ENCODE data around the gene TSC22D1. TPM values are rescaled to one million over a fixed set of nuclear protein-coding genes. Genes with fewer than 3 reads are reported as not detected.

The TSC22D1 gene
- total RNA-seq, 1 donor from 2014 or later, result 97.7 TPM

DNA sequence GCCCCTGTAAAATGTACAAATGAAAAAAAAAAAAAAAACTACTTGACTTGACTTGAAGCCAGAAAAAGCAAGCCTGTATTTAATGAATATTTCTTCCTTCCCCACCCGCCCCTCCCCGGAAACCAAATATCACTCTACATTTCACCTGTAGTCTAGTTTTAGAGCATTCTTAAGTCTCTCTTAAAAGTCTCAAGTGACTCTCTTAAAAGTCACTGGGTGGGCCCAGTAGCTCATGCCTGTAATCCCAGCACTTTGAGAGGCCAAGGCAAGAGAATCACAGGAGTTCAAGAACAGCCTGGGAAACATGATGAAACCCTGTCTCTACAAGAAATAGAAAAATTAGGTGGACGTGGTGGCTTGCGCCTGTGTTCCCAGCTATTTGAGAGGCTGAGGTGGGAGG lies 72.0 kb downstream of the TSC22D1 start:
- Histone ChIP-seq H3K4me1 (no peaks in the 10 kb centered on the region), H3K27ac (no peak overlapping the region), H3K4me3 (no peak overlapping the region), H3K9me3 (no peaks in the 10 kb centered on the region), H3K36me3 (no peaks in the 10 kb centered on the region), H3K27me3 (no peaks in the 10 kb centered on the region)
- TF ChIP-seq, protein P1, sequence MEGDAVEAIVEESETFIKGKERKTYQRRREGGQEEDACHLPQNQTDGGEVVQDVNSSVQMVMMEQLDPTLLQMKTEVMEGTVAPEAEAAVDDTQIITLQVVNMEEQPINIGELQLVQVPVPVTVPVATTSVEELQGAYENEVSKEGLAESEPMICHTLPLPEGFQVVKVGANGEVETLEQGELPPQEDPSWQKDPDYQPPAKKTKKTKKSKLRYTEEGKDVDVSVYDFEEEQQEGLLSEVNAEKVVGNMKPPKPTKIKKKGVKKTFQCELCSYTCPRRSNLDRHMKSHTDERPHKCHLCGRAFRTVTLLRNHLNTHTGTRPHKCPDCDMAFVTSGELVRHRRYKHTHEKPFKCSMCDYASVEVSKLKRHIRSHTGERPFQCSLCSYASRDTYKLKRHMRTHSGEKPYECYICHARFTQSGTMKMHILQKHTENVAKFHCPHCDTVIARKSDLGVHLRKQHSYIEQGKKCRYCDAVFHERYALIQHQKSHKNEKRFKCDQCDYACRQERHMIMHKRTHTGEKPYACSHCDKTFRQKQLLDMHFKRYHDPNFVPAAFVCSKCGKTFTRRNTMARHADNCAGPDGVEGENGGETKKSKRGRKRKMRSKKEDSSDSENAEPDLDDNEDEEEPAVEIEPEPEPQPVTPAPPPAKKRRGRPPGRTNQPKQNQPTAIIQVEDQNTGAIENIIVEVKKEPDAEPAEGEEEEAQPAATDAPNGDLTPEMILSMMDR (IDR thresholded peaks at IDR 0.05), result no peak
- intact Hi-C loops (cut with DNase I), result no loop called here
- no peak for DNase-seq (ENCODE audit: low spot score in 2 of 2)

DNA sequence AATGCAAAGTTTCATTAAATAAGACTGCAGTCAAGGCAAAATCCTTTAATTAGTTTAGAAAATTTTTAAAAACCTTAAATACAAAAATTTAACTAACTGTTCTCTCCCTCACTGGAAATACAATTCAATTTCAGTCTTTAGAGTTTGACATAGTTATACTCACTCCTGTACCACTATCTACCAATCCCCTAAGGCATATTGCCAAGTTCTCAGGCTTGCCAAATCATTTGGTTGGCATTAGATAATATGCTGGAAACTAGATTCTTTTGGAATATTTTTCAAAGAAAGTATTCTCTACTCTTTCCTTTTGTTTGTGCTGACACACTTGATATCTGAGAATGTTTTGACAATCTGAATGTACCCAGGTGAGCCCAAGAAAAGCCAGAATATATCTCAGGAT lies 77.2 kb downstream of the TSC22D1 start:
- H3K4me1 ChIP-seq, result no peaks in the 10 kb centered on the region
- no peak overlapping the region for H3K27ac ChIP-seq
- intact Hi-C loops (cut with DNase I), result no loop called here
- TF ChIP-seq, protein P1 (IDR thresholded peaks at IDR 0.05), result no peak
- H3K9me3 ChIP-seq, result peaks cover 0 to 4% of the 10 kb centered on the region in 2 donors
- no peaks in the 10 kb centered on the region for H3K36me3 ChIP-seq
- no peaks in the 10 kb centered on the region for H3K27me3 ChIP-seq
- no peak for DNase-seq (ENCODE audit: low spot score in 2 of 2)
- H3K4me3 ChIP-seq, result no peak overlapping the region

DNA sequence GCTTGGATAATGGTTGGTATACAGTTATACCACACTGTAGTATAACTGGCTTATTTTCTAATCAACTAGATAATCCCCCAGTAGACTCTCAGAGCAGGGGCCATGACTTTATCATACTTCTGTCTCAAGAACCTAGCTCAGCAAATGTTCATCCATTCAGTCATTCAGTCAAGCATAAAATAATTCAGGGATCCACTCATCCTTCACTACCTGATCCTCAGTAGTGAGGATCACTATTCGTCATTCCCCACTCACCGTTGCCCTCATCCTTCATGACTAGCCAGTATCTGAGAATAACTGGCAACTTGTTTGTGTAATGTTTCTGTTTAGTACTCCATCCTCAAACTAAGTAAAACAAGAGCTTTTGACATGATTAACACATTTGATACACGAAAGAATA lies 77.6 kb downstream of the TSC22D1 start:
- intact Hi-C loops (cut with DNase I), result no loop called here
- no peaks in the 10 kb centered on the region for H3K36me3 ChIP-seq
- H3K4me3 ChIP-seq, result no peak overlapping the region
- no peak for DNase-seq (ENCODE audit: low spot score in 2 of 2)
- no peaks in the 10 kb centered on the region for H3K27me3 ChIP-seq
- no peak overlapping the region for H3K27ac ChIP-seq
- TF ChIP-seq, protein P1 (IDR thresholded peaks at IDR 0.05), result no peak
- no peaks in the 10 kb centered on the region for H3K4me1 ChIP-seq
- H3K9me3 ChIP-seq, result peaks cover 0 to 4% of the 10 kb centered on the region in 2 donors

DNA sequence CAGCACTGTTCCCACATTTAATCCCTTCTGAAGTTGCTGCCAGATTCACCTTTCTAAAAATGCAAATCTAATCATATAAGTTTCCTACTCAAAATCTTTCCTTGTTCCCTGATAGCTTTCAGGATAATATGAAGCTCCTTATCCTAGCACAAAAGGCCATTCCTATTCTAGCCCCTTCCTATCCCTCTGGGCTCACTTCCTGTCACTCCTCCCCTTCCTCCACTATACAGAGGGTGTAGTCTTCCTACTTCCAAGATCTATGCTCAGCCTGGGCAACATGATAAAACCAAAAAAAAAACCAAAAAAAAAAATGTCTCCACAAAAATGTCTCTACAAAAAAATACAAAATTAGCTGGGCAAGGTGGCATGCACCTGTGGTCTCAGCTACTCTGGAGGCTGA lies 78.3 kb downstream of the TSC22D1 start:
- no peak overlapping the region for H3K4me3 ChIP-seq
- H3K36me3 ChIP-seq, result no peaks in the 10 kb centered on the region
- TF ChIP-seq, protein P1 (IDR thresholded peaks at IDR 0.05), result no peak
- intact Hi-C loops (cut with DNase I), result no loop called here
- H3K27me3 ChIP-seq, result no peaks in the 10 kb centered on the region
- no peak for DNase-seq (ENCODE audit: low spot score in 2 of 2)
- no peaks in the 10 kb centered on the region for H3K4me1 ChIP-seq
- H3K27ac ChIP-seq, result no peak overlapping the region
- H3K9me3 ChIP-seq, result peaks cover 0 to 4% of the 10 kb centered on the region in 2 donors

DNA sequence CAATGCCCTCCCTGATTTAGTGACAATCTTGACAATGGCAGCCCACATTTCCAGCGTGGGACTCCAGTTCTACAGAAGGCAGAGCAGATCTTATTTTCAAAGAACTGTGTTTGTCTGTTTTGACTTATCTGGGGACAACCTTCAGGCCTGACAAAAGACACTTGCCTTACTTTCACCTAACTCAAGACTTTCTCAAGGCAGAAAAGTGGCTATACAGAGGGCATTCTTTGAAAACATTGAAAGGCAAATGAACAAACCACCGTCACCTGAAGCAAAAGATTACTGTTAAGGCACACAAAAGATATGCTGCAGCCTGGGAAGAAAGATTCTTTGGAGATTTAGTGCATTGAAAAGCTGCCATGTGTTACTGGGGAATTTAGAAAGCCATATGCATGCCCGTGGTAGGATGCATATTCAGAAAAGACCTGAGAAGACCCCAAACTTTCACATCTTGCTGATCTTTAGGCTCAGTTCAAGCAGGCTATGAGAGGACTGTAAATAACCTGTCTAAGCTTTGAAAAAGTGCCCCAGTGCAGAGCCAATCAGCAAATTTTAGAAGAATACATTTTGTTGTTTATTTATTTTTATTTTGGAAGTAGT lies 82.8 kb downstream of the TSC22D1 start:
- peaks cover 0 to 4% of the 10 kb centered on the region in 2 donors for H3K36me3 ChIP-seq
- no peak overlapping the region for H3K27ac ChIP-seq
- intact Hi-C loops (cut with DNase I), result no loop called here

More for the DNA sequence above, 82.8 kb downstream of the TSC22D1 start:
- Histone ChIP-seq H3K4me1 (no peaks in the 10 kb centered on the region), H3K9me3 (peaks cover 0 to 4% of the 10 kb centered on the region in 2 donors), H3K27me3 (no peaks in the 10 kb centered on the region), H3K4me3 (no peak overlapping the region)
- TF ChIP-seq, protein P1 (IDR thresholded peaks at IDR 0.05), result no peak
- DNase-seq (ENCODE audit: low spot score in 2 of 2), result no peak
